Measurements from ENCODE around the gene AGAP3.

Gene AGAP3

GRCh38 chr7:151189038-151189437, 102.8 kb downstream of the AGAP3 start:
- H3K36me3 ChIP-seq (replicated peaks): no peaks in the 10 kb centered on the region
- H3K27me3 ChIP-seq (replicated peaks): peaks cover 10% of the 10 kb centered on the region
- TF ChIP-seq CTCF (IDR thresholded peaks at IDR 0.05; ENCODE audit: low read depth, low read length, missing control alignments): no peak
- no peak for DNase-seq
- H3K27ac ChIP-seq: no peak overlapping the region
- H3K4me3 ChIP-seq (ENCODE audit: low read depth, low read length): no peak overlapping the region
- in situ Hi-C loops (cut with HindIII; ENCODE audit: low pct_ligation_motif_present, low sequenced_read_pairs): no loop called here

GRCh38 chr7:151191544-151191943, 105.3 kb downstream of the AGAP3 start:
- Histone ChIP-seq H3K27ac (no peak overlapping the region), H3K36me3 (replicated peaks) (no peaks in the 10 kb centered on the region), H3K27me3 (replicated peaks) (peaks cover 16% of the 10 kb centered on the region), H3K4me3 (ENCODE audit: low read depth, low read length) (no peak overlapping the region)
- DNase-seq: no peak
- TF ChIP-seq CTCF (IDR thresholded peaks at IDR 0.05; ENCODE audit: low read depth, low read length, missing control alignments): no peak
- in situ Hi-C loops (cut with HindIII; ENCODE audit: low pct_ligation_motif_present, low sequenced_read_pairs): no loop called here

GRCh38 chr7:151192002-151192539, 105.8 kb downstream of the AGAP3 start:
- no peak for TF ChIP-seq CTCF (IDR thresholded peaks at IDR 0.05; ENCODE audit: low read depth, low read length, missing control alignments)
- H3K36me3 ChIP-seq (replicated peaks): no peaks in the 10 kb centered on the region
- in situ Hi-C loops (cut with HindIII; ENCODE audit: low pct_ligation_motif_present, low sequenced_read_pairs): no loop called here
- H3K27me3 ChIP-seq (replicated peaks): peaks cover 18% of the 10 kb centered on the region
- H3K4me3 ChIP-seq (ENCODE audit: low read depth, low read length): no peak overlapping the region
- DNase-seq: no peak
- no peak overlapping the region for H3K27ac ChIP-seq

- in situ Hi-C loops (cut with HindIII; ENCODE audit: low pct_ligation_motif_present, low sequenced_read_pairs): no loop called here
- Histone ChIP-seq H3K27me3 (replicated peaks) (peaks cover 17% of the 10 kb centered on the region), H3K4me3 (ENCODE audit: low read depth, low read length) (no peak overlapping the region), H3K27ac (no peak overlapping the region), H3K36me3 (replicated peaks) (no peaks in the 10 kb centered on the region)
- TF ChIP-seq CTCF (IDR thresholded peaks at IDR 0.05; ENCODE audit: low read depth, low read length, missing control alignments): no peak
- no peak for DNase-seq
These were observed 107.1 kb downstream of the AGAP3 start for GRCh38 chr7:151193203-151193978.

All from brain microvascular endothelial cell (primary cell).